Measurements from ENCODE around the gene UTY.

The UTY gene

DNA sequence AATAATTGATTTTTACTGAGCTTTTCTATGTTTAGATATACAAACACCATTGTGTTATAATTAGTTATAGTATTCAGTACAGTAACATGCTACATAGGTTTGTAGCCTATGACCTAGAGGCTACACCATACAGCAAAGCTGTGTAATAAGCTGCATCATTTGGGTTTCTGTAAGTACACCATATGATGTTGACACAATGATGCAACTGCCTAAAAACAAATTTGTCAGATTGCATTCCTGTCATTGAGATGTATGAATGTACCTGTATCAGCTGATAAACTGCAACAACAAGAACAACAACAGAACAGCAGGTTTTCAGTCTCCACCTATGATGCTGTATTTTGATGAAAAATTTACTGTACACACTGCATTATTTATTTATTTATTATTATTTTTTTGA, 64.3 kb downstream of the UTY start:
- no peak for DNase-seq (ENCODE audit: low spot score)

DNA sequence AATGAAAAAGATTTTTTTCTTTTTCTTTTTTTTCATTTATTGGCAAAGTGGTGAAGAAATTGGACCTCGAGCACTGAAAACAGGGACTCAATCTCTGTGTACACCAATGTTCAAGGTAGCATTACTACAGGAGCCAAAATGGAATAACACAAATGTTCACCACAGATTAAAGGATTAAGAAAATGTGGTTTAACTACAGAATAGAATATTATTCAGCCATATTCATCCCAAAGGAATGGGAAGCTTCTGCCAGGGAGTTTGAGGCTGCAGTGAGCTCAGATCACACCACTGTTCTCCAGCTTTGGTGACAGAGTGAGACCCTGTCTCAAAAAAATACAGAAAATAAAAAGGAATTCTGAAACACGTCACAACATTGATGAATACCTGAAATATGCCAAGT, 81.0 kb downstream of the UTY start:
- DNase-seq (ENCODE audit: low spot score) = no peak

GRCh38 chrY:13381110-13381683, 98.6 kb downstream of the UTY start:
- DNase-seq (ENCODE audit: low spot score) = no peak

- no peak for DNase-seq (ENCODE audit: low spot score)
These were observed 108.7 kb downstream of the UTY start for GRCh38 chrY:13370868-13371800.

DNA sequence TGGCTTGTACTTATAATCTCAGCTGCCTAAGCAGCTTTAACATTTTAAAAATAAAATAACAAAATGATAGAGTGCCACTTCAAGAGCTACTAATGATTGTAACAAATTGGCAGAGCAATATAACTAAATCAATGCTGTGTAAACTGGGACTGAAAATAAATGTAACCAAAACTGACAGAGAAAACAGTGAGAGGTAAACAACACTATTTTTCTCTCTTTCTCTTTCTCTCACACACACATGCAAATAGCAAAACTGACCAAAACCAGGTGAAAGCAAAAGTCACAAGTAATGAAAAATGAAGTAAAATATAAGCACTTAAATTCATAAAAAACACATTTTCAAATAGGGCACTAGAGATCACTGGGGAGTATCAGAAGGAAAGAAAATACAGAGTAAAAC, 109.6 kb downstream of the UTY start:
- DNase-seq (ENCODE audit: low spot score) = no peak

- DNase-seq (ENCODE audit: low spot score) = no peak
These were observed 111.4 kb downstream of the UTY start for GRCh38 chrY:13368513-13368845.

- DNase-seq (ENCODE audit: low spot score) = no peak
These were observed 116.2 kb downstream of the UTY start for GRCh38 chrY:13363641-13364040.

DNA sequence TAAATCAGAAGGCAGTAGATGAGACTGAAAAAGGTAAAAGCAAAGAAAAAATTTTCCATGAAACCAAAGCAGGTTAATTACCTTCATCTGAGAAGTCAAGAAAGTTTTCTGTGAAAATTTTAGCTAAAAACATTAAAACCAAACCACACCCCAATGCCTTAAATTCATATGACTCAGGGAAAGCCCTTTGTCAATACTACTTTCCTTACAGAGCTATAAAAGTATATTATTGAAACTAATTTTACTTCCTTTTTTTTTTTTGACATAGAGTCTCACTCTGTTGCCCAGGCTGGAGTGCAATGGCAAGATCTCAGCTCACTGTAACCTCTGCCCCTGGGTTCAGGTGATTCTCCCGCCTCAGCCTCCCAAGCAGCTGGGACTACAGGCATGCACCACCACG, 117.2 kb downstream of the UTY start:
- DNase-seq (ENCODE audit: low spot score) = no peak

DNA sequence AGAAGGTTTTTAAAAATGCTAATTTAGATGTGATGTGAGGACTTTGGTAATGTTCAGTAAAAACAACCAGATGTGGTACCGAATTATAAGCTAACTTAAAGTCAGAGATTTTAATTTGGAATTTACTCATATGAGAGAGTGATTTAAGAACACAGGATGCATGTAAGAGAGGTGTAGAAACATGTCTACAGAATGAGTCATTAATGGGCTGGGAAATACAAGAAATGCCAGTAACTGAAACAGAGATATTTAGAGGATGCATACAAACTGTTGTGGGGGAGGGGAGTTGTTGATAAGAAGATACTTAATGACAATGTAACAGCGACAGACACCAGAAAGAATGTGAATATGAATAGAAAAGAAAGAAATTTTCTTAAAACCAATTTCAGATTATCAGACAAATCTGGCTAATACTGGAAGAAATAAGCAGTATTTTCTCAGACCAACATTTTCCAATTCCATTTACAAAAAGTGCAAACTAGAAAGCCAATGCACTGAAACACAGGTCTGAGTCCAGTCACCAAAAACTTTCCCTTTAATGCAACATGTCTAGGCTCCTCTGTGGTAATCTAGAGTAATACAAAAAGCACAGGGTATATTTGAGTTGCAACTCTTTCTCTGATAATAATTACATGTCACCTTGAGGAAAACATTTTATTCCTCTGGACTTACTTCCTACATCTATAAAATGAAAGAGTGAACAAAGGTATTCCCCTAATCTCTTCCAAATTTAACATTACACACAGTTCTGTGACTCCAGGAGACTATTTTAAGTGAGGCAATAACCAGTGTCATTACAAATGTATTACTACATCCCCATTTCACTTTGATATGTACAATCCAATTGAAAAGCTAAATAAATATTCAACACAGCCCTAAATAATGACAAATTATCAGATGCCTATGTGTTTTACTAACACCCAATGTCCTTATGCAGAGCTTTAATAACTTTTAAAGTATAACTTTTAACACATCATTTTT, 117.9 kb downstream of the UTY start:
- no peak for DNase-seq (ENCODE audit: low spot score)

DNA sequence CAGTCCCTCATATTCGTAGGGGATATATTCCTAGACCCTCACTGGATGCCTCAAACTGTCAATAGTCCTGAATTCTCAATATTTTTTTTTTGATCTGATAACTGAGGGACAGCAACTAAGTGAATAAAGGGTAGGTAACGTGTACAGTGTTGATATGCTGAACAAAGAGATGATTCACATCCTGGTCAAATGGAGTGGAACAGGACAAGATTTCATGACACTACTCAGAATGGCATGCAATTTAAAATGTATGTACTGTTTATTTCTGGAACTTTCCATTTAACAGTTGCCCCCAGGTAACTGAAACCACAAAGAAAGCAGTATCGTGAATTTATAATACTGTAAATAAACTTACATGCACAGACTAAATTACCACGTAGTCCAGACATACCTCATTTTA, 128.4 kb downstream of the UTY start:
- no peak for DNase-seq (ENCODE audit: low spot score)

DNA sequence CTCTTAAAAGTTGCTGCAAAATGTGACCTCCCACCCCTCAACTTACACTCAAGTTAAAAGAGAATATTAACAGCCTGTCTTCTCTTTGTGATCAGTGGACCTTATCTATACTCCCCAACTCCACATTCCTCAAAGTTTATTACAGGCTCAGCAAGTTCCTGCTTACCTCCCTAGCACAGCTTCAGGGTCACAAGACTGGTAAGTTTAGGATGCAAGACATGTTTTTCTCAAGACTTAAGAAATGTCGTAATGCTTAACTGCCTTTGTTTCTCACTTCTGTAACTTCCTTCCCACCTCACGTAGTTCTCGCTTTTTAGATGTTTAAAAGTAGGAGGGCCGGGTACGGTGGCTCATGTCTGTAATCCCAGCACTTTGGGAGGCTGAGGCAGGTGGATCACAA, 132.7 kb downstream of the UTY start:
- DNase-seq (ENCODE audit: low spot score) = no peak

- no peak for DNase-seq (ENCODE audit: low spot score)
These were observed 134.3 kb downstream of the UTY start for GRCh38 chrY:13345549-13345948.

DNA sequence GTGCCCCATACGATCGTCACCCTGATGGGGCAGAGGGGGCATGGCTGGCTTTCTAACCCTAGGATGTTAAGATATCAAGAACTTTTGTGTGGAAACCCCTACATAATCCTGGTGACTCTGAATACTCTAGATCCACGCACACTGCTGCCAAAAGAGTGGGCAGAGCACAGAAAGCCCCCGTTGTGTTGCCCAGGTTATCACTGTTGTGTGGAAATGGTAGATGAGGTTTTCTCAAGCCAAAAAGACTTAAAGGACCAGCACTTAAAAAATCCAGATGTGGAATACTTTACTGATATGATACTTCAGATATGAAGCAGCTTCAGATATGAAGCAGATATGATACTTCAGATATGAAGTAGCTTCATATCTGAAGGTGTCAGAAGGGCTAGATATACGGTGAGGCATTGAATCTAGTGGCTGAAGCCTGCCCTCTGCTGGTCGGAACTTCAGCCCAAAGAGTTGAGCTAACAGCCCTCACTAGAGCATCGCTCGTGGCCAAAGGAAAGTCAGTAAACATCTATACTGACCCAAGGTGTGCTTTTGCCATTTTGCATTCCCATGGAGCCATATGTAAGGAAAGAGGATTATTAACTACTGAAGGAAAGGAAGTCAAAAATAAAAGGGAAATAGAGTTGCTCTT, 136.4 kb downstream of the UTY start:
- DNase-seq (ENCODE audit: low spot score) = no peak

DNA sequence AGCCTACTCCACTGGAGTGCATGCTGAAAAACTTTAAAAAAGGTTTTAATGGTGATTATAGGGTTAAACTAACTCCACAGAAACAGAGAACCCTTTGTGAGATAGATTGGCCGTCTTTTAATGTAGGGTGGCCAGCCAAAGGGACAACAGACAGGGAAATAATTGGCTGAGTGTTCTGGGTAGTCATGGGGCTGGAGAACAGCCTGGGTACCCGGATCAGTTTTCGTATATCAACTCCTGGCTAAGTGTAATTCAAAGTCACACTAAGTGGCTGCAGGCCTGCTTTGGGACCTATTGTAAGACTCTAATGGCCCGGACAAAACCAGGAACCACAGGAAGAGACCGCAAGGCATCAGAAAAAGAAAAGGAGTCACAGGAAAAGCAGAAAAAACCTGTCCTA, 139.9 kb downstream of the UTY start:
- DNase-seq (ENCODE audit: low spot score) = no peak

- DNase-seq (ENCODE audit: low spot score) = no peak
These were observed 140.5 kb downstream of the UTY start for GRCh38 chrY:13339381-13339780.

DNA sequence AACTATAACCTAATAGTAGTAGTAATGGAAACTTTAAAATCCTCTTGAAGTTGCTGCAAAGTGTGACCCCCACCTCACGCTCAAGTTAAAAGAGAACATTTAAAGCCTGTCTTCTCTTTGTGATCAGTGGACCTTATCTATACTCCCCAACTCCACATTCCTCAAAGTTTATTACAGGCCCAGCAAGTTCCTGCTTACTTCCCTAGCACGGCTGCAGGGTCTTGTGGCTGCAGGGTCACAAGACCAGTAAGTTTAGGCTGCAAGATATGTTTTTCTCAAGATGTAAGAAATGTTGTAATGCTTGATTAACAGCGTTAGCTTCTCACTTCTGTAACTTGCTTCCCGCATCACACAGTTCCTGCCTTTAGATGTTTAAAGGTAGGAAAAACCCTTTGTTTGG, 141.1 kb downstream of the UTY start:
- no peak for DNase-seq (ENCODE audit: low spot score)

DNA sequence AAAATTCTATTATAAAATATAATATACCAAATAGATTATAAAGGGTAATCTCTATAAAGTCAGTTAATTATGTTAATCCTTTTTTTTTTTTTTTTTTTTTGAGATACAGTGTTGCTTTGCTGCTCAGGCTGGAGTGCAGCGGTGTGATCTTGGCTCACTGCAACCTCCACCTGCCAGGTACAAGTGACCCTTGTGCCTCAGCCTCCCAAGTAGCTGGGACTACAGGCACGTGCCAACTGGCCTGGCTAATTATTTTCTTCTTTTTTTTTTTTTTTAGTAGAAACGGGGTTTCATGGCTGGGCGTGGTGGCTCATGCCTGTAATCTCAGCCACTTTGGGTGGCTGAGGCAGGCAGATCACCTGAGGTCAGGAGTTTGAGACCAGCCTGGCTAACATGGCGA, 141.9 kb downstream of the UTY start:
- DNase-seq (ENCODE audit: low spot score) = no peak

- no peak for DNase-seq (ENCODE audit: low spot score)
These were observed 146.0 kb downstream of the UTY start for GRCh38 chrY:13333791-13334190.

GRCh38 chrY:13330651-13331050, 149.2 kb downstream of the UTY start:
- no peak for DNase-seq (ENCODE audit: low spot score)

DNA sequence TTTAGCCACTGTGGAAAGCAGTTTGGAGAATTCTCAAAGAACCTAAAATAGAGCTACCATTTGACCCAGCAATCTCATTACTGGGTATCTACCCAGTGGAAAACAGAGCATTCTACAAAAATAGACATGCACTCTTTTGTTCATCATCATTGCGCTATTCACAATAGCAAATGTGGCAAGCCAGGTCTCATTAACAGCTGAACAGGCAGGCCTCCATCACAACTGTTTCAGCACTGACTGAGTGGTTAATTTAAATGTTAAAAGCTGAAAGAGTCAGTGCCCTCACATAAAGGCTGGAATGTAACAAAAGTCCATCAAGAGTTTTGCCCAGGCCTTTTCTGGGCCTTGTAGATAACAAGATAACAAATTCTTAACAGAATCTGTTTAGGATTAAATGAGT, 166.9 kb downstream of the UTY start:
- DNase-seq (ENCODE audit: low spot score) = no peak

- no peak for DNase-seq (ENCODE audit: low spot score)
These were observed 171.9 kb downstream of the UTY start for GRCh38 chrY:13307959-13308358.

GRCh38 chrY:13300795-13301194, 179.0 kb downstream of the UTY start:
- no peak for DNase-seq (ENCODE audit: low spot score)
